Small intestine (tissue), 7 donors: ENCODE results near the gene KAT8. TPM values are rescaled to one million over a fixed set of nuclear protein-coding genes. Genes with fewer than 3 reads are reported as not detected.
A peak's percentile ranks its signal among the peaks of the same experiment; 100 is the strongest.
"Not testable (repeated sequence)": the region's sequence is repeated elsewhere in the genome, so short reads cannot be mapped to it uniquely, and the experiment has no call there.

ENCODE experiments used
- DNase-seq, 2 donors: peaks; one replicate each; pipeline versions ENCODE4 v3.0.0 to v3.0.0-alpha.2; 2013
- FAIRE-seq: peaks from 2 replicates; lab custom pipeline; 2012; peaks lifted over from hg19 to GRCh38; lab: Jason Lieb, UNC
- H3K27ac ChIP-seq, 3 donors: one replicate each; pipeline ENCODE4 v1.5.1; 2013; ENCODE audit warnings: low read length in 2 of 3, mild to moderate bottlenecking in 2 of 3, control low read depth in 1 of 3, inconsistent platforms in 1 of 3, low read depth in 1 of 3, moderate library complexity in 1 of 3
- H3K27me3 ChIP-seq, 3 donors: one replicate each; pipeline ENCODE4 v1.6.1; 2013; ENCODE audit warnings: low read length in 3 of 3, inconsistent platforms in 1 of 3; ENCODE audit not compliant: control insufficient read depth in 3 of 3, insufficient read depth in 3 of 3
- H3K36me3 ChIP-seq, 3 donors: one replicate each; pipeline ENCODE4 v1.6.1; 2013; ENCODE audit warnings: low read length in 3 of 3, inconsistent platforms in 1 of 3, low read depth in 1 of 3, mild to moderate bottlenecking in 1 of 3, moderate library complexity in 1 of 3; ENCODE audit not compliant: control insufficient read depth in 3 of 3, insufficient read depth in 2 of 3
- H3K4me1 ChIP-seq, 3 donors: one replicate each; pipeline ENCODE4 v1.6.1; 2013; ENCODE audit warnings: low read length in 2 of 3, inconsistent platforms in 1 of 3, low read depth in 1 of 3, mild to moderate bottlenecking in 1 of 3, moderate library complexity in 1 of 3; ENCODE audit not compliant: control insufficient read depth in 3 of 3, insufficient read depth in 2 of 3
- H3K4me3 ChIP-seq, 3 donors: one replicate each; pipeline ENCODE4 v1.5.1; 2013; ENCODE audit warnings: low read length in 3 of 3, control low read depth in 1 of 3, inconsistent platforms in 1 of 3, low read depth in 1 of 3, mild to moderate bottlenecking in 1 of 3, moderate library complexity in 1 of 3
- H3K9me3 ChIP-seq, 2 donors: one replicate each; pipeline ENCODE4 v1.6.1; 2013; ENCODE audit warnings: low read depth in 1 of 2, low read length in 1 of 2; ENCODE audit not compliant: control insufficient read depth in 2 of 2, insufficient read depth in 1 of 2
- WGBS, 3 donors: extraction: QIAGEN DNeasy Blood & Tissue Kit; methylation state at CpG; one replicate each; pipeline ENCODE4 v1.1.7; 2013; 5-methylcytosine and 5-hydroxymethylcytosine counted together
- polyA plus RNA-seq, 4 donors: library from polyadenylated mRNA; stranded (reverse) in 3 of 4; unstranded in 1 of 4; fragments of 200-250 nt in 3 of 4; fragments of 120-200 nt in 1 of 4; gene quantifications; one replicate each; pipeline versions ENCODE4 v1.2.1 to v1.2.3, GENCODE V29; 2013
- donor health status: healthy with polysubstance abuse.
- donor health status: control.
- donor health status: control.
- donor health status: Bipolar disorder and iron deficiency.
- donor health status: healthy.

Gene KAT8
- polyA plus RNA-seq, 4 donors, result 43.7 to 57.1 (median 44.0) TPM

DNA sequence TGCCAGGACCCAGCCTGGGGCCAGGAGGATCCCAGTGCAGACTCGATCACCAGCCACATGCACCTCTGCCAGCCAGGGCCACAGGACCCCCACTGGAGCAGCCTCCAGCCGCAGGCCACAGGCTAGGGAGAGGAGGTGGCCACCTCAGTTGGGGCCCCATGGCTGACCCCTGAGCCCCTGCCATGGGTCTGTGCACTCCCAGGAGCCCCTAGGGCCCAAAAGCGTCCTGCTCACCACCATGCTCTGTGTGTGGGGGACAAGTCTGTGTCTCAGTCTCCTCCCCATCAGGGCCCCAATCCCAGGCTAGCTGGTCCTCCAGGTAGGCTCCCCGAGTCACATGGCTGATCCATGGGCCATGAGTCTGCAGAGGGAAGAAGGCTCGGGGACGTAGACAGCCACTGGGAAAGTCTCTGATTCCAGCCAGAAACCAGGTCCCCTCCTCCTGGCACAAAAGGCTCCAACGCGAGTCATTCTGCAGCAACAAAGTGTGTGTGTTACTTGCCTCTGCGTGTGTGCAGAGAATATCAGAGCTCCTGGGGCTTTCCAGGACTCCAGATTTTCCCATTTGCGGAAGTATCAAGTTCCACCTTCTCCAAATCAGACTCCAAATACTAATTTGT, 24.1 kb downstream of the KAT8 start:
- Histone ChIP-seq H3K27me3 (no peaks in the 10 kb centered on the region), H3K36me3 (no peaks in the 10 kb centered on the region), H3K27ac (peak overlapping the region; percentile 89 to 99 (median 92)), H3K4me3 (peak overlapping the region in 2 of 3 donors; percentile 25 to 27), H3K9me3 (no peaks in the 10 kb centered on the region), H3K4me1 (peaks cover 4 to 43% (median 11%) of the 10 kb centered on the region in 3 donors)
- 23 to 32% (median 29%) methylated on average over 10 of the region's 10 CpGs for WGBS, 3 donors
- FAIRE-seq (no peak), DNase-seq (no peak)

DNA sequence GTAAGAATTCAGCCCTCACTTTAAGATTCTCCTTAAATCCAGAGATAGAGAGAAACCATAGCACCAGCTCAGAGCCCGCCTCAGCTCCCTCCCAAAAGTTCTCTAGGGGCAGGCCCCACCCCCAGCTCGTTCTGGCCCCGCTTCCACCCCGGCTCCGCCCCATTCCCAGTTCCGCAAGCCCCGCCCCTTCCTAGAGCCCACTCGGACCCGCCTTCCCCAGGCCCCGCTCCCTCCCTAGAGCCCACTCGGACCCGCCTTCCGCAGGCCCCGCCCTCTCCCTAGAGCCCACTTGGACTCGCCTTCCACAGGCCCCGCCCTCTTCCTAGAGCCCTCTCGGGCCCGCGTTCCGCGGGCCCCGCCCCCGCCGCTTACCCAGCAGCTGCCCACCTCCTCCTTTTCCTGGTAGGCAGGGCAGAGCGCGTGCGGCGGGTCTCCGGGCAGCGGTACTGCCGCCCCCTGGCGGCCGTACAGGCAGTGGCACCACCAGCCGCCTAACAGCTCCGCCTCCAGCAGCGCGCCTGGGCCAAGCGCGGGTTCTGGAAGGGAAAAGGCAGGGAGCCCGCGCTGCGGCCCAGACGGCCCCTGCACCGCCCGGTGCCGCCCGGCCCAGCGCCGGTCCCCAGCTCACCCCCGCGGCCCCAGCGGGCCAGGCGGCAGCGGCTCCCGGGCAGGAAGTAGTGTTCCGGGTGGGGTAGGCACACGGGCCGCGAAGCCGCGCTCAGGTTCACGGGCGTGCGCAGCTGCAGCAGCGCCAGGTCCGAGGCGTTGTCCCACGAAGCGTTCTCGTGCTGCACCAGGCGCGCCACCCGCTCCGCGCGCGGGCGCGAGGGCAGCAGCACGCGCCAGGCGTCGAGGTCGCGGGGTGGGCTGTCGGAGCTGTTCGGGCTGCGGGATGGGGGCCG, 24.9 kb downstream of the KAT8 start:
- Histone ChIP-seq H3K9me3 (no peaks in the 10 kb centered on the region), H3K27ac (peak overlapping the region; percentile 89 to 99 (median 92)), H3K36me3 (no peaks in the 10 kb centered on the region), H3K4me1 (peaks cover 4 to 40% (median 11%) of the 10 kb centered on the region in 3 donors), H3K27me3 (peaks cover 0 to 5% (median 0%) of the 10 kb centered on the region in 3 donors), H3K4me3 (peak overlapping the region; percentile 9 to 56 (median 27))
- 2 to 8% (median 4%) methylated on average over 64 to 89 of the region's 89 CpGs for WGBS, 3 donors
- DNase-seq (peak; percentile 99), FAIRE-seq (no peak)

DNA sequence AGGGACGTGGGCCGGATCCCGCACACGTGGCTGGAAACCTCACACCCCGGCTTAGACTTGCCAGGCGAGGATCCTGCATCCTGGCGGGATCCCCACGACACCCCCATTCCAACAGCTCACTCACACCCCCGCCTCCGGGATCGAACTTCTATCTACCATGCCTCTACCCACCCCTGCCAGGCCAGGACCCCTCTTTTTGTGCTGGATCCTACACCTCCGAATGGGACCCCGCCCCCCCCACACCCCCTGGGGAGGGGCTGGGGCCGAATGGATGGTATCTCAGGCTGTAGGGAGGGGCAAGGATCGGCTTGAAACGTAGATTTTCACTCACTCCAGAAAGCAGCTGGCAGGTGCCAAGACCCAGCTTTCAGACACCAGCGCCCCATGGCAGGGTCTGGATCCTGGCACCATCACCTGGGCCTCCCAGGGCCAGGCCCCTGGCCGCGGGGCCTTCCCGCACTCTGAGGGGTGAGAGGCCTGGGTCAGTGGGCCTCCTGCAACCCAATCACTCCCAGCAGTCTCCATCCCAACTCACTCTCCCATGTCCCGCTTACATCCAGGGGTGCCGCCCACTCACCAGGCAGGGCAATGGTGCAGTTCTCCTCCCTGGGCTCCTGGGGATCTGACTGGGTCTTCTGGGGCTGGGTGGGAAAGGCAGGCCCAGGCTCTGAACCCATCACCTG, 25.7 kb downstream of the KAT8 start:
- Histone ChIP-seq H3K4me3 (peak overlapping the region in 1 of 3 donors; percentile 56), H3K4me1 (peaks cover 4 to 41% (median 9%) of the 10 kb centered on the region in 3 donors), H3K9me3 (no peaks in the 10 kb centered on the region), H3K36me3 (no peaks in the 10 kb centered on the region), H3K27me3 (peaks cover 0 to 8% (median 0%) of the 10 kb centered on the region in 3 donors), H3K27ac (peak overlapping the region in 2 of 3 donors; percentile 89 to 99)
- FAIRE-seq (no peak), DNase-seq (no peak)
- WGBS, 3 donors, result 63 to 69% (median 67%) methylated on average over 19 to 22 of the region's 22 CpGs

GRCh38 chr16:31143694-31144148, 26.3 kb downstream of the KAT8 start:
- H3K4me1 ChIP-seq, result peaks cover 4 to 37% (median 8%) of the 10 kb centered on the region in 3 donors
- peaks cover 0 to 8% (median 0%) of the 10 kb centered on the region in 3 donors for H3K27me3 ChIP-seq
- no peaks in the 10 kb centered on the region for H3K9me3 ChIP-seq
- H3K36me3 ChIP-seq, result no peaks in the 10 kb centered on the region
- DNase-seq (no peak), FAIRE-seq (no peak)
- H3K27ac ChIP-seq, result no peak overlapping the region
- WGBS, 3 donors, result 91 to 96% (median 94%) methylated on average over 8 of the region's 8 CpGs
- H3K4me3 ChIP-seq, result no peak overlapping the region

- H3K36me3 ChIP-seq, H3K4me3 ChIP-seq, H3K27ac ChIP-seq, FAIRE-seq, H3K27me3 ChIP-seq, DNase-seq, H3K9me3 ChIP-seq: not testable (repeated sequence)
- H3K4me1 ChIP-seq, result peaks cover 4 to 30% (median 5%) of the 10 kb centered on the region in 3 donors
- 82 to 87% (median 85%) methylated on average over 7 of the region's 7 CpGs for WGBS, 3 donors
Measured at GRCh38 chr16:31144418-31144817, 27.0 kb downstream of the KAT8 start.

- Histone ChIP-seq H3K4me3 (no peak overlapping the region), H3K36me3 (no peaks in the 10 kb centered on the region), H3K4me1 (peaks cover 4 to 26% (median 5%) of the 10 kb centered on the region in 3 donors), H3K27me3 (peaks cover 0 to 8% (median 0%) of the 10 kb centered on the region in 3 donors), H3K9me3 (no peaks in the 10 kb centered on the region), H3K27ac (no peak overlapping the region)
- FAIRE-seq (no peak), DNase-seq (no peak)
- WGBS, 3 donors, result 58 to 71% (median 68%) methylated on average over 12 of the region's 12 CpGs
Measured at GRCh38 chr16:31145398-31145990, 28.0 kb downstream of the KAT8 start.

DNA sequence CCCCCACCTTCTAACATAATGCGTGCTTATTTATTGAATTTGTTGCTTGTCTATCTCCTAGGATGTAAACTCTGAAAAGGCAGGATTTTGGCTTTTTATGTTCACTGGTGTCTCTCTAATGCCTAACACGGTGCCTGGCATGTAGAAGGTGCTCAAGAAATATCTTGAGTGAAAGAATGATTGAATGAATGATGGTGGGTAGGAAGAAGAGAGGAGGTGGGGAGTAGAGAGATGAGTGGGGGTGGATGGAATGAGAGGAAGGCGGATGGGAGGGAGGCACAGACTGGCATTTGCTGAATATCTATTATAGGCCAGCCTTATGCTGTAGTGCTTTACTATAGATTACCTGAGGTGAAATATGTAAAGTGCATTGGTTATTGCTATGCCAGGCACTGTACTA, 30.1 kb downstream of the KAT8 start:
- no peak overlapping the region for H3K4me3 ChIP-seq
- FAIRE-seq (no peak), DNase-seq (no peak)
- H3K9me3 ChIP-seq, result no peaks in the 10 kb centered on the region
- H3K4me1 ChIP-seq, result peaks cover 0 to 11% (median 2%) of the 10 kb centered on the region in 3 donors
- H3K36me3 ChIP-seq, result no peaks in the 10 kb centered on the region
- WGBS, 3 donors, result 88 to 95% (median 90%) methylated on average over 3 of the region's 3 CpGs
- peaks cover 0 to 8% (median 0%) of the 10 kb centered on the region in 3 donors for H3K27me3 ChIP-seq
- H3K27ac ChIP-seq, result no peak overlapping the region
